Peyer's patch (tissue), 4 donors: Measurements from ENCODE around the gene LBX1. TPM values are rescaled to one million over a fixed set of nuclear protein-coding genes. Genes with fewer than 3 reads are reported as not detected.

Source experiments
- DNase-seq, 3 donors: peaks; one replicate each; pipeline ENCODE4 v3.0.0-alpha.2; 2017 to 2019
- H3K27ac ChIP-seq, 4 donors: fragments of 200-600 bp; sonication (generic); one replicate each; pipeline ENCODE4 v1.5.1; 2016 to 2019
- H3K27me3 ChIP-seq, 2 donors: fragments of 200-600 bp; sonication (generic); one replicate each; pipeline ENCODE4 v1.5.1; 2019
- H3K36me3 ChIP-seq, 3 donors: fragments of 200-600 bp; sonication (generic); one replicate each; pipeline ENCODE4 v1.5.1; 2016 to 2019
- H3K4me1 ChIP-seq, 4 donors: fragments of 200-600 bp; sonication (generic); one replicate each; pipeline ENCODE4 v1.5.1; 2016 to 2019
- H3K4me3 ChIP-seq, 4 donors: fragments of 200-600 bp; sonication (generic); 1 replicate in 3 of 4; 2 replicates in 1 of 4; pipeline ENCODE4 v1.5.1; 2016 to 2019; ENCODE audit warnings: mild to moderate bottlenecking in 1 of 4
- H3K9me3 ChIP-seq, 4 donors: fragments of 200-600 bp; sonication (generic); one replicate each; pipeline ENCODE4 v1.5.1; 2016 to 2019; ENCODE audit warnings: mild to moderate bottlenecking in 1 of 4
- POLR2A ChIP-seq, 2 donors: fragments of 450-650 bp; IDR thresholded peaks; one replicate each; pipeline ENCODE4 v1.5.1; 2017; ENCODE audit warnings: antibody characterized with exemption in 2 of 2, mild to moderate bottlenecking in 2 of 2, moderate library complexity in 2 of 2
- total RNA-seq, 4 donors: library from RNA; depleted of rRNA; stranded (reverse); fragments of >200 nt; gene quantifications; one replicate each; pipeline ENCODE4 v1.1.0, GENCODE V29; 2016
- TF ChIP-seq, protein P1 (sequence below), 6 experiments: fragments of 450-650 bp in 4 of 6; fragments of 200-600 bp in 2 of 6; sonication (generic) in 1 of 6; IDR thresholded peaks; one replicate each; pipeline ENCODE4 v1.5.1; 2017 to 2019; ENCODE audit warnings: antibody characterized with exemption in 6 of 6, mild to moderate bottlenecking in 3 of 6, moderate library complexity in 1 of 6

Gene LBX1
- total RNA-seq, 4 donors from 2014 or later: not detected

DNA sequence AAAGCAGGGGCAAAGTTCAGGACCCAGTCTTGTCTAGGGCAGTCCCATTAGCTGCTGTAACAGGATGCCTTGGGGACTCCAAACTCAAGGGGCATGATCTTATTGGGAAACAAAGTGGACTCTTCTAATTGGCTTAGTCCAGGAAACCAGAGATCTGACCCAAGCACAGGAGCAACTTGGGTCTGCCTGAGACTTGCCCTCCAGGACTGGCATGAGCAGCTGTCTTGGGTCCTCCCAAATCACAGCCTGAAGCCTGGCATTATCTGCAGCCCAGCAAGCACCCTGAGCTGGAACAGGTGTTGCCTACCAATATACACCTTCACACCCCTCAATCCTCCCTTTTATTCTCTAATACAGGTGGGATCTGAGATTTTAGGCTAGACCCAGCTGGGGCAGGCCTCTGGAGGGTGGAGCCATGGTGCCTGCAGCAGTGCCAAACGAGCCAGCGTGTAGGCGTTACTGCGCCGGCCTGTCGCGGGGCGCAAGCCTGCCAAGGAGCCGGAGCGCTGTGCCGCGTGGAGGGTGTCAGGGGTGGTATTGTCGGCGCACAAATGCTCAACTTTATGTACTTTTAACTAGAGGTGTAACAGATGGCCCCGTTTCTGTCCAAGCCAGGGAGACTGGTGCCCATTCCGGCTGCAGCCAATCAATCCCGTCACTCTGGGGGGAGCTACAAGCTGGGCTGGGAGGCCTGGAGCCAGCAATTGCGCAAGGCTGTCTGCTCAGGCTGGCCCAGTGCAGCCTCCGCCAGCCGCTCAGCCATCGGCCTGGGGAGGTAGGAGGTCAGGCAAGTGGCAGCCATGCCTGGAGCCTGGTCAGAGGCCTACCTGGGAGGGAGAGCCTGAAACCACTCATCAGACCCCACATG is 12.8 kb upstream of the LBX1 start:
- DNase-seq: no peak
- H3K27ac ChIP-seq: no peak overlapping the region
- H3K9me3 ChIP-seq: no peaks in the 10 kb centered on the region
- no peak overlapping the region for H3K4me3 ChIP-seq
- peaks cover 0 to 2% (median 0%) of the 10 kb centered on the region in 4 donors for H3K4me1 ChIP-seq
- no peaks in the 10 kb centered on the region for H3K36me3 ChIP-seq
- H3K27me3 ChIP-seq: peaks cover 3 to 20% of the 10 kb centered on the region in 2 donors
- no peak for TF ChIP-seq POLR2A (IDR thresholded peaks at IDR 0.05)
- TF ChIP-seq, protein P1, sequence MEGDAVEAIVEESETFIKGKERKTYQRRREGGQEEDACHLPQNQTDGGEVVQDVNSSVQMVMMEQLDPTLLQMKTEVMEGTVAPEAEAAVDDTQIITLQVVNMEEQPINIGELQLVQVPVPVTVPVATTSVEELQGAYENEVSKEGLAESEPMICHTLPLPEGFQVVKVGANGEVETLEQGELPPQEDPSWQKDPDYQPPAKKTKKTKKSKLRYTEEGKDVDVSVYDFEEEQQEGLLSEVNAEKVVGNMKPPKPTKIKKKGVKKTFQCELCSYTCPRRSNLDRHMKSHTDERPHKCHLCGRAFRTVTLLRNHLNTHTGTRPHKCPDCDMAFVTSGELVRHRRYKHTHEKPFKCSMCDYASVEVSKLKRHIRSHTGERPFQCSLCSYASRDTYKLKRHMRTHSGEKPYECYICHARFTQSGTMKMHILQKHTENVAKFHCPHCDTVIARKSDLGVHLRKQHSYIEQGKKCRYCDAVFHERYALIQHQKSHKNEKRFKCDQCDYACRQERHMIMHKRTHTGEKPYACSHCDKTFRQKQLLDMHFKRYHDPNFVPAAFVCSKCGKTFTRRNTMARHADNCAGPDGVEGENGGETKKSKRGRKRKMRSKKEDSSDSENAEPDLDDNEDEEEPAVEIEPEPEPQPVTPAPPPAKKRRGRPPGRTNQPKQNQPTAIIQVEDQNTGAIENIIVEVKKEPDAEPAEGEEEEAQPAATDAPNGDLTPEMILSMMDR (IDR thresholded peaks at IDR 0.05): no peak

DNA sequence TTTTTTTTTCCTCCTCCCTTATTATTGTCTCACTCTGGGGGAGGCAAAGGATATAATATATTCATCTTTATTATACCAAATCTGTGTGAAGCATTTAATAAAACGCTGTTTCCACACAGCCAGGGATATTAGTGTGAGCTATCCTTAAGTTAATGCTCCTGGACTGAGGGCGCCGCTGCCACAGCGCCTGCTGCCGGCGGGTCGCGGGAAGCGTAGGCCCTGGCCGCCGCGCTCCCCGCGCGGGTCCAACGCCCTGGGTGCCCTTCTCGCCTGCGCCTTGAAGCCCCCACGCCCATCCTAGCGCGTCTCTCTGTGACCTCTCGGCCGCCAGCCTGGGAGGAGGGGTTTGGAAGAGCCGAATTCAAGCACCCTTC is 9.5 kb upstream of the LBX1 start:
- no peak for DNase-seq
- Histone ChIP-seq H3K4me3 (no peak overlapping the region), H3K27me3 (peaks cover 3 to 51% of the 10 kb centered on the region in 2 donors), H3K27ac (no peak overlapping the region), H3K36me3 (no peaks in the 10 kb centered on the region), H3K9me3 (no peaks in the 10 kb centered on the region), H3K4me1 (peaks cover 0 to 13% (median 0%) of the 10 kb centered on the region in 4 donors)
- TF ChIP-seq POLR2A (IDR thresholded peaks at IDR 0.05): no peak
- TF ChIP-seq, protein P1 (IDR thresholded peaks at IDR 0.05): peak in 4 of 6 experiments; percentile 45 to 56 (median 54)

DNA sequence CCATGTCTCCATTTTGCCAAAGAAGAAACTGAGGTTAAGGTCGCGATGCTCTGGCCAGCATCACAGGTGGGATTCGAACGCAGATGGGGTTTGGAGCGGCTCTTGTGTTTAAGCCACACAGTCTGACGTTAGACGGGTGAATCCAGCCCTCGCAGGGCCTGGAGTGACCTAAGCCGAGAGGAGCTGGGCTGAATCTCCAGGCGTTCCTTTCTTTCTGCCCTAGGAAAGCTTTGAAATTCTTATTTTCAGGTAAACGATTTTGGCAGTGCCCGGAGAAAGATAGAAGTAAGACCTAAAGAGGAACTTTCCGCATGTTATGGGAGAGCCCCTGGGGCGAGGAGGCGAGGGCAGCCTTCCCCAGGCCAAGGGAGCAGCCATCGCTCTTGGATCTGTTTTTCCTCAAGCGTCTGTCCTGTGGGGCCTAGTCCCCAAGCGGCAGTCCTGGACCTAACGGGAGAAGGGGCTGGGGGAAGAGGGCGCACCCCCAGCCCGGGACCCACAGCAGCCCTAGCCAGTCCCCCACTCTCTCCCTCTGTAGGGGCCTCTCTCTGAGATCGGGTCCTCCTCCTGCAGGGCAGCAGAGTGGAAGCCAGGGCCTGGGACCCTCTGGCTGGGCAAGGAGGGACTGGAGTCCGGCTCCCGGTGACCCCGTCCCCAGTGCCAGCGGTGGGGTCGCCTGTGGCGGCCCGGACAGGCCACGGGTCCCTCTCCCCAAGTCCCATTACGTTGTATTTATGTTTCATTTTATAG is 8.9 kb upstream of the LBX1 start:
- TF ChIP-seq, protein P1 (IDR thresholded peaks at IDR 0.05): no peak
- TF ChIP-seq POLR2A (IDR thresholded peaks at IDR 0.05): no peak
- peaks cover 3 to 53% of the 10 kb centered on the region in 2 donors for H3K27me3 ChIP-seq
- H3K36me3 ChIP-seq: no peaks in the 10 kb centered on the region
- DNase-seq: no peak
- no peaks in the 10 kb centered on the region for H3K9me3 ChIP-seq
- no peak overlapping the region for H3K4me3 ChIP-seq
- peaks cover 0 to 13% (median 0%) of the 10 kb centered on the region in 4 donors for H3K4me1 ChIP-seq
- no peak overlapping the region for H3K27ac ChIP-seq

DNA sequence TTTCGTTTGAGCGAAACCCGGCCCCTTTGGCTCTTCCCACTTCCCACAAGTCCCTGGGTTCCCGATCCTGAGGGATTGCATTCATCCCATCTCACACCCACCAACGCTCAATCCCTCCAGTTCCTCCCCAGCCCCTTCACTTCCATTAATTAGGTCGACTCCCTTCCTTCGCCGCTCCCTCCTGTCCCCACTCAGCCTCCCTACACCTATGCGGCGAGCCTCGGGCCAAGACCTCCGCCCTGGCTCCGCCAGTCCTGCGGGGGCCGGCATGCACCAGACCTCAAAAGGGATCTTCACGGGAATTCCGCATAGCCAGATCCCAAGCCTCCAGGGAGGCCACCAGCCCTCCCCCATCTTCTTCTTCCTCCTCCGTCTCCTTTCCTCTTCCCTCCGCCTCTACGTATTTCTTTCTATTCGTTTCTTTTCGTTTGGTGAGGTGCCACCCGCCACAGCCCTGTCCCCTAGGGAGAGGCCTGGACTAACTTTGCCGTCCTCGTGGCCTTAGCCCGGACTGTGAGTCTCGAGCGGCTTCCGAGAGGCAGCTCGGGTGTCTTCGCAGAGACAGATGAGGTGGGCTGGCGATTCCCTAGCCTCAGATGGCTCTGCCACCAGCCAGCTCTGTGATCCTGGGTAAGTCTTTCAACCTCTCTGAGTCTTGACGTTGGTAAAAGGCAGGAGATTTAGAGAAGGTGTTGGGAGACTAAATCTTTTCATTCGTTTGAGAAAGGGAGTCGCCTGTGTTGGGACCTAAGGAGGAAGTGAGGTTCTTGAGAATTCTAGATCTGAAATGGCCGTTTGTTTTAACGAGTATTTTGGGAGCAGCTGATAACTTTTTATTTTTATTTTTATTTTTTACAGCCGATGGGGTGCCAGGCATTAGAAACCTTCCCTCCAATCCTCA is 8.1 kb upstream of the LBX1 start:
- DNase-seq: no peak
- H3K4me3 ChIP-seq: no peak overlapping the region
- no peak for TF ChIP-seq POLR2A (IDR thresholded peaks at IDR 0.05)
- TF ChIP-seq, protein P1 (IDR thresholded peaks at IDR 0.05): no peak
- no peaks in the 10 kb centered on the region for H3K9me3 ChIP-seq
- peaks cover 0 to 13% (median 0%) of the 10 kb centered on the region in 4 donors for H3K4me1 ChIP-seq
- H3K36me3 ChIP-seq: no peaks in the 10 kb centered on the region
- peaks cover 3 to 61% of the 10 kb centered on the region in 2 donors for H3K27me3 ChIP-seq
- no peak overlapping the region for H3K27ac ChIP-seq
